Right lobe of liver (tissue), 6 donors: Measurements from ENCODE around the gene RHOT1. TPM values are rescaled to one million over a fixed set of nuclear protein-coding genes. Genes with fewer than 3 reads are reported as not detected.
"Not testable (repeated sequence)": the region's sequence is repeated elsewhere in the genome, so short reads cannot be mapped to it uniquely, and the experiment has no call there.

Experiments
- ATAC-seq, 4 donors: fragments of 200-7000 bp; cut with Tn5 transposase; one replicate each; pipeline ENCODE4 v1.9.1; 2020; ENCODE audit warnings: mild to moderate bottlenecking in 4 of 4, moderate library complexity in 4 of 4
- DNase-seq, 3 donors: peaks; one replicate each; pipeline ENCODE4 v3.0.0-alpha.2; 2020
- H3K27ac ChIP-seq, 3 donors: fragments of 200-600 bp; one replicate each; pipeline ENCODE4 v1.8.0; 2022
- H3K27me3 ChIP-seq, 2 donors: fragments of 200-600 bp; one replicate each; pipeline ENCODE4 v1.8.0; 2022
- H3K36me3 ChIP-seq, 4 donors: fragments of 200-600 bp; sonication (generic) in 1 of 4; one replicate each; pipeline versions ENCODE4 v1.5.1 to v1.8.0; 2017 to 2022; ENCODE audit warnings: control low read depth in 1 of 4
- H3K4me1 ChIP-seq, 4 donors: fragments of 200-600 bp; sonication (generic) in 1 of 4; one replicate each; pipeline versions ENCODE4 v1.5.1 to v1.8.0; 2017 to 2022; ENCODE audit warnings: control low read depth in 1 of 4
- H3K4me3 ChIP-seq, 3 donors: fragments of 200-600 bp; one replicate each; pipeline ENCODE4 v1.8.0; 2022
- H3K9me3 ChIP-seq, 4 donors: fragments of 200-600 bp; sonication (generic) in 1 of 4; one replicate each; pipeline versions ENCODE4 v1.5.1 to v1.8.0; 2017 to 2022; ENCODE audit warnings: control low read depth in 1 of 4
- CTCF ChIP-seq, 4 donors: fragments of 200-600 bp in 3 of 4; fragments of 450-650 bp in 1 of 4; IDR thresholded peaks; one replicate each; pipeline versions ENCODE4 v1.5.1 to v1.8.0; 2016 to 2022; ENCODE audit warnings: antibody characterized with exemption in 4 of 4, mild to moderate bottlenecking in 2 of 4
- POLR2A ChIP-seq: fragments of 450-650 bp; IDR thresholded peaks from one replicate; pipeline ENCODE4 v1.6.1; 2017; ENCODE audit warnings: antibody characterized with exemption, mild to moderate bottlenecking
- WGBS: methylation state at CpG from one replicate; pipeline ENCODE4 v1.1.6; 2018; ENCODE audit warnings: low coverage, low lambda C conversion rate; ENCODE audit not compliant: insufficient coverage; ENCODE audit errors: missing lambda C conversion rate; 5-methylcytosine and 5-hydroxymethylcytosine counted together
- intact Hi-C, 2 donors: fragments of 100-400 bp; cut with DNase I; formaldehyde crosslinking; loops; one replicate each; pipeline versions ENCODE4 v1.11.2 to v1.14.1; 2022
- total RNA-seq, 6 experiments: library from RNA; depleted of rRNA in 2 of 6; stranded (reverse); fragments of >200 nt in 2 of 6; fragmentation: NEBNext Ultra II Directional in 3 of 6; extraction: Animal tissue kit (Norgen Biotek cat#: 25700) in 3 of 6; gene quantifications; one replicate each; pipeline versions ENCODE4 v1.1.0 to v1.2.4, GENCODE V29; 2016 to 2023
- donor health status: DM: no; HTN: yes; CAD: no.
- donor health status: DM: no; HTN: no; CAD: no.
- donor health status: DM: no; HTN: no; CAD: no.
- donor health status: DM: no; HTN: yes; CAD: no.
- donor health status: DM: no; HTN: yes; CAD: no.

Gene RHOT1
- total RNA-seq, 6 experiments from 2014 or later, result 12.0 to 24.5 (median 14.2) TPM

DNA sequence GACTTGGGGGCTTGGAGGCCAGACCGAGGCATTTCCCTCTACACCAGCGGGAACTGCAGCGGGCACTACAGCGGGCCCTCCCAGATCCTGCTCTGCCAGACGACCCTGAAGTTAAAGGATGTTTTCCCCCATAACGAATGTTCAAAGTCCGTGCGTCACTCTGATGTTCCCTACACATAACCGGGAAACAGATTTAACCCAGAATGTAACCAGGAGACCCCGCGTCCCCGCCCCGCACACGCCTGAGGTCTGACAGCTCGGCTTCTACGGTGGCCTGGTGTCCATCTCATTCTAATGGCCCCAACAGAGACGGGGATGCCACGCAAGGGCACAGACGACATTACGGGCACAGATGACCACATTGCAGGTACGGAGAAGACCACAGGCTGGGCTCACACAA is 31.7 kb upstream of the RHOT1 start:
- intact Hi-C loops, result no loop called here
- DNase-seq (no peak), ATAC-seq (no peak)
- no peaks in the 10 kb centered on the region for H3K36me3 ChIP-seq
- TF ChIP-seq CTCF (IDR thresholded peaks at IDR 0.05) (no peak), POLR2A (no peak)
- no peaks in the 10 kb centered on the region for H3K4me1 ChIP-seq
- no peaks in the 10 kb centered on the region for H3K9me3 ChIP-seq
- H3K4me3 ChIP-seq, result no peak overlapping the region
- no peaks in the 10 kb centered on the region for H3K27me3 ChIP-seq
- H3K27ac ChIP-seq, result no peak overlapping the region
- 82% methylated on average over 12 of the region's 21 CpGs for WGBS

DNA sequence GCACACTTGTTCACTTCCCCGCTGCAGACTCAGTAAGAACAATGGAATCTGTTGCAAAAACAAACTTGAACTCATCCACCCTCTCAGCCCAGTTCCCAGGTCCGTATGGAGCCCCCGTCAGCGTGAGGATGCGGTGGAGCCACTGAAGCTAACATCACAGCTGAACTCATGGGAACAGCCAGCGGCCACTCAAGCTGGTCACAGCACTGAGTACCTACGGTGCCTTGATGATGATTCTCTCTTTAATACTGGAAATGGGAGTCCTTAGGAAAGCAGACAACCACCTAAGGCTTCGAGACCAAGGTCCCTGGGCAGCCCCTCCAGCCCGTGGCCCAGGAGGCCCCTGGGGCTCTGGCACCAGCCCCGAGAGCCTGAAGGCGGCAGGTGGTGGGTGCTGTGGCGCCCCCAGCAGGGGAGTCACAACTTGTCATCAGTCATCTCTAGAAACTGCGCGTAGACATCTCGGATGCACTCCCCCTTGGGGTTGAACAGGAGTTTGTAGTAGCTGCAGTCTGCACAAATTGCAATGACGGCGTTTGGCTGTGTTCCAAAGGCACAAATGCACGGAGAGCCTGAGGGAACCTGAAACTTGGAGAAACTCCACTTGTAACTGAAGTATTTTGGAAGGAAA is 31.0 kb upstream of the RHOT1 start:
- intact Hi-C loops, result no loop called here
- WGBS, result 48% methylated on average over 13 of the region's 18 CpGs
- ATAC-seq (peak in 2 of 4 donors; percentile 34 to 41), DNase-seq (peak in 1 of 3 donors; percentile 31)
- H3K27me3 ChIP-seq, result no peaks in the 10 kb centered on the region
- no peaks in the 10 kb centered on the region for H3K36me3 ChIP-seq
- no peak overlapping the region for H3K4me3 ChIP-seq
- TF ChIP-seq POLR2A (no peak), CTCF (IDR thresholded peaks at IDR 0.05) (peak in 1 of 4 donors; percentile 11)
- H3K27ac ChIP-seq, result no peak overlapping the region
- H3K4me1 ChIP-seq, result no peaks in the 10 kb centered on the region
- H3K9me3 ChIP-seq, result no peaks in the 10 kb centered on the region

DNA sequence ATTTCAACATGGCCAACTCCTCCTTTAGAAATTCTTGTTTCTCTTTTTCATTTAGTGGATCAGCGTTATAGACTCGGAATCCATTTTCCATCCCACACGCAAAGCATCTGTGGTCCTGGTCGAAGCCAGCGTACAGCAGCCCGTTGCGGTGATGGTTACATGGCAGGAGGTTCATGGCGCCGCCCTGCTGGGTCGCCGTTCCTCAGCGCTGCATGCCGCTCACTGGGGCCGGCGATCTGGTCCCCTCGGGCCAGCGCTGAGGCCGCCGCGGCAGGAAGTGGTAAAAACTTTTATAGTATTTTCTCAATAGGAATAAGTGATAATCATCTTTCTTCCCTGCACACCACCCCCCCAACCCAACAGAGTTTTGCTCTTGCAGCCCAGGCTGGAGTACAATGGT is 29.9 kb upstream of the RHOT1 start:
- Histone ChIP-seq H3K36me3 (no peaks in the 10 kb centered on the region), H3K9me3 (no peaks in the 10 kb centered on the region), H3K4me3 (no peak overlapping the region), H3K27me3 (no peaks in the 10 kb centered on the region), H3K4me1 (no peaks in the 10 kb centered on the region), H3K27ac (no peak overlapping the region)
- intact Hi-C loops, result no loop called here
- ATAC-seq (no peak), DNase-seq (no peak)
- TF ChIP-seq POLR2A, result no peak
- no peak for TF ChIP-seq CTCF (IDR thresholded peaks at IDR 0.05)
- 94% methylated on average over 7 of the region's 20 CpGs for WGBS

DNA sequence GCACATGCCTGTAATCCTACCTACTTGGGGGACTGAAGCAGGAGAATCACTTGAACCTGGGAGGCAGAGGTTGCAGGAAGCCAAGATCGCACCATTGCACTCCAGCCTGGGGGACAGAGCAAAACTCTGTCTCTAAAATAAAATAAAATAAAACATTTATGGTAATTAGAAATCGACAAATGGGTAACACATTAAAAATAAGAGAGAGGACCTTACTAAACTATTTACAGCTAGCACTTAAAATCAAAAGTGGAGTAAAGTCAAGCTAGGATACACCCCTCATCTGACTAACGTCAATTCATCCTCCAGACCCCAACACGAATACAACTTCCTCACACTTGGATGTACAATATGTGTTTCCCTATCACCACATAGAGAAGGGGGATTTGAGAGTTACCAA is 27.8 kb upstream of the RHOT1 start:
- intact Hi-C loops, result no loop called here
- no peak overlapping the region for H3K4me3 ChIP-seq
- DNase-seq (no peak), ATAC-seq (no peak)
- no peaks in the 10 kb centered on the region for H3K4me1 ChIP-seq
- WGBS, result 75% methylated on average over 4 of the region's 4 CpGs
- H3K27me3 ChIP-seq, result no peaks in the 10 kb centered on the region
- H3K36me3 ChIP-seq, result no peaks in the 10 kb centered on the region
- TF ChIP-seq CTCF (IDR thresholded peaks at IDR 0.05) (no peak), POLR2A (no peak)
- H3K27ac ChIP-seq, result no peak overlapping the region
- no peaks in the 10 kb centered on the region for H3K9me3 ChIP-seq

DNA sequence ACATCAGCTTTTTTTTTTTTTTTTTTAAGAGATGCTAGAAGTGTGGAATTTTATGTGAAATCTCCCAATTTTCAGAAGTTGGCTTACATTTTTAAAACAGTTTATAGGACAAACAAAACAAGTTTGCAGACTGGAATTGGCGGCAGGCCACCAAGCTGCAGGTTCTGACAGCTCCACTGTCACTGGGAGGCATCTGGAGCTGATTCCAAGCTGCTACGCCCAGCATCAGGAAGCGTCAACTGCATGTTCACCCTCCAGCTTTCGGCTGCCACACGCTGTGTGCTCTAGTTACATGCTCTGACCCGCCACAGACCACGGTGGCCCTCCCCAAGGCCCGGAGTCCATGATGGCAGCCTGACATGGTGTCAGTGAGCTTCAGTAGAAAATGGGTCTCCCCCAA is 26.8 kb upstream of the RHOT1 start:
- intact Hi-C loops, H3K36me3 ChIP-seq, ATAC-seq, H3K4me3 ChIP-seq, H3K27ac ChIP-seq, DNase-seq, H3K4me1 ChIP-seq, H3K9me3 ChIP-seq, H3K27me3 ChIP-seq: not testable (repeated sequence)
- WGBS, result 90% methylated on average over 4 of the region's 8 CpGs
